Mesothelial cell of epicardium (in vitro differentiated cells): ENCODE results near the gene MMP28. TPM values are rescaled to one million over a fixed set of nuclear protein-coding genes. Genes with fewer than 3 reads are reported as not detected.

ENCODE experiments used
- DNase-seq, 2 experiments: peaks; one replicate each; pipeline ENCODE4 v3.0.0; 2021; ENCODE audit warnings: low spot score in 2 of 2; ENCODE audit not compliant: unreplicated experiment in 2 of 2
- H3K27ac Mint-ChIP-seq: 2 replicates; pipeline ENCODE4 v1.8.0; 2021; ENCODE audit warnings: mixed read lengths
- H3K27me3 Mint-ChIP-seq: 2 replicates; pipeline ENCODE4 v1.8.0; 2021; ENCODE audit warnings: low read depth, mixed read lengths
- H3K36me3 Mint-ChIP-seq: 2 replicates; pipeline ENCODE4 v1.8.0; 2021; ENCODE audit warnings: mixed read lengths
- H3K4me1 Mint-ChIP-seq: 2 replicates; pipeline ENCODE4 v1.8.0; 2021; ENCODE audit warnings: mixed read lengths
- H3K4me3 Mint-ChIP-seq: 2 replicates; pipeline ENCODE4 v1.8.0; 2021; ENCODE audit warnings: mild to moderate bottlenecking, moderate library complexity, mixed read lengths
- H3K9me3 Mint-ChIP-seq: 2 replicates; pipeline ENCODE4 v1.8.0; 2021; ENCODE audit warnings: mixed read lengths
- CTCF ChIP-seq: fragments of 200-600 bp; sonication (generic); IDR thresholded peaks from one replicate; pipeline ENCODE4 v1.5.0; 2021; ENCODE audit warnings: antibody characterized with exemption; ENCODE audit not compliant: unreplicated experiment
- total RNA-seq: library from RNA; stranded (reverse); gene quantifications from 3 replicates; pipeline ENCODE4 v1.2.1, GENCODE V29; 2021

MMP28 gene
- total RNA-seq, 1 donor from 2014 or later = 0.34 TPM

- TF ChIP-seq CTCF = no peak
- Mint-ChIP-seq H3K36me3 (peaks cover 10% of the 10 kb centered on the region), H3K4me3 (no peak overlapping the region)
These were observed 78.0 kb downstream of the MMP28 start for GRCh38 chr17:35717475-35717874.

DNA sequence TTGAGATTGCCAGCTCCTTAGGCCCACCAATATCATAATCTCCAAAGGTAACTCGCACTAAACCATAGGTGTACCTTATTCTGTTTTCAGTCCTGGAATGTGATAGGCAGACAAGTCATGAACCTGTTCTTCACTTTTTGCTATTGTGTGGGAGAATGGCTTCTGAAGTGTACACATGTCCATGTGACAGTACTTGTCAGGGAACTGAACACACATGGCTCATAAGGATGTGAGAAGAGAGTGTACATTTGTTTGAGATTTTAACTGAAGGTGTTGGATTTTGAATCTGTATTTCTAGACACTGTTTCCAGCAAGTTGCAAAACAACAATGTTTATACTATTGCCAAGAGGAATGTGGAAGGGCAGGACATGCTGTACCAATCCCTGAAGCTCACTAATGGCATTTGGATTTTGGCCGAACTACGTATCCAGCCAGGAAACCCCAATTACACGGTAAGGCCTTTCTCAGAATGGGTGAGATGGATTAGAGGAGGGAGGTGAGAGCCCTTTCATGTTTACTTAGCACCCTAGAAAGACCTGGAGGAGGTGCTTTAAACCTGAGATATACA, 78.5 kb downstream of the MMP28 start:
- TF ChIP-seq CTCF = no peak
- no peak for DNase-seq
- Mint-ChIP-seq H3K27ac (no peak overlapping the region), H3K36me3 (peaks cover 10% of the 10 kb centered on the region), H3K9me3 (no peaks in the 10 kb centered on the region), H3K4me3 (no peak overlapping the region), H3K4me1 (peaks cover 22% of the 10 kb centered on the region), H3K27me3 (no peaks in the 10 kb centered on the region)

More at GRCh38 chr17:35717475-35717874, 78.0 kb downstream of the MMP28 start:
- Mint-ChIP-seq H3K4me1 (peaks cover 22% of the 10 kb centered on the region), H3K27me3 (no peaks in the 10 kb centered on the region), H3K9me3 (no peaks in the 10 kb centered on the region), H3K27ac (peak overlapping the region; percentile 12)
- no peak for DNase-seq

GRCh38 chr17:35716173-35716572, 79.3 kb downstream of the MMP28 start:
- Mint-ChIP-seq H3K27me3 (no peaks in the 10 kb centered on the region), H3K4me3 (no peak overlapping the region), H3K27ac (no peak overlapping the region), H3K9me3 (no peaks in the 10 kb centered on the region), H3K36me3 (peaks cover 8% of the 10 kb centered on the region), H3K4me1 (peaks cover 23% of the 10 kb centered on the region)
- no peak for DNase-seq
- no peak for TF ChIP-seq CTCF

Other genes with a start within 250 kb of the MMP28 start
- not detected in 3 replicates for gene SLFN14, start 234.8 kb downstream of the MMP28 start, total RNA-seq
- 5.0 to 7.5 TPM (median 5.1 TPM) in 3 replicates for gene PEX12, start 217.1 kb downstream of the MMP28 start, total RNA-seq
- 155 to 158 TPM (median 155 TPM) in 3 replicates for gene AP2B1, start 208.3 kb downstream of the MMP28 start, total RNA-seq
- gene RASL10B, start 64.0 kb downstream of the MMP28 start, total RNA-seq = 19.3 to 20.5 TPM (median 20.1 TPM) in 3 replicates
- gene GAS2L2, start 42.4 kb downstream of the MMP28 start, total RNA-seq = 0.09 to 0.20 TPM (median 0.11 TPM) in 3 replicates
- gene C17orf50, start 34.8 kb downstream of the MMP28 start, total RNA-seq = not detected in 3 replicates
- gene TAF15, start 13.8 kb upstream of the MMP28 start, total RNA-seq = 218 to 235 TPM (median 225 TPM) in 3 replicates
- gene HEATR9, start 73.2 kb upstream of the MMP28 start, total RNA-seq = not detected in 3 replicates
- gene CCL5, start 84.7 kb upstream of the MMP28 start, total RNA-seq = not detected in 3 replicates
- gene RDM1, start 135.1 kb upstream of the MMP28 start, total RNA-seq = 2.1 to 3.5 TPM (median 3.4 TPM) in 3 replicates
- not detected in 3 replicates for gene LYZL6, start 148.1 kb upstream of the MMP28 start, total RNA-seq
- gene CCL16, start 185.9 kb upstream of the MMP28 start, total RNA-seq = not detected in 3 replicates
- not detected in 3 replicates for gene CCL14, start 191.1 kb upstream of the MMP28 start, total RNA-seq
- gene CCL15, start 205.9 kb upstream of the MMP28 start, total RNA-seq = not detected in 3 replicates
- gene CCL23, start 222.3 kb upstream of the MMP28 start, total RNA-seq = not detected in 3 replicates